Activated CD8-positive, alpha-beta memory T cell treated with anti-CD3 and anti-CD28 coated beads, Interleukin-2, amount 10 ng/mL, durations not matched to agents 7 days and 5 days (primary cell): ENCODE data around the gene SIVA1. TPM values are rescaled to one million over a fixed set of nuclear protein-coding genes. Genes with fewer than 3 reads are reported as not detected.
A peak's percentile ranks its signal among the peaks of the same experiment; 100 is the strongest.

ENCODE experiments used
- ATAC-seq: fragments of 150-1000 bp; cut with Tn5 transposase; one replicate; pipeline ENCODE4 v1.10.0; 2021; ENCODE audit warnings: moderate library complexity
- CTCF ChIA-PET: fragments of 350-600 bp; sonication (Branson Sonifier 250); formaldehyde crosslinking; loops from one replicate; lab custom pipeline; 2021; ENCODE audit warnings: antibody characterized with exemption; lab: Charles Lee
- DNase-seq: peaks from one replicate; pipeline ENCODE4 v3.0.0-alpha.2; 2020
- H3K27ac Mint-ChIP-seq: one replicate; pipeline ENCODE4 v1.8.0; 2021; ENCODE audit warnings: mild to moderate bottlenecking, mixed read lengths
- H3K27me3 Mint-ChIP-seq: one replicate; pipeline ENCODE4 v1.8.0; 2021; ENCODE audit warnings: mixed read lengths
- H3K36me3 Mint-ChIP-seq: one replicate; pipeline ENCODE4 v1.8.0; 2021; ENCODE audit warnings: mild to moderate bottlenecking, mixed read lengths
- H3K4me1 Mint-ChIP-seq: one replicate; pipeline ENCODE4 v1.8.0; 2021; ENCODE audit warnings: mixed read lengths
- H3K4me3 Mint-ChIP-seq: one replicate; pipeline ENCODE4 v1.8.0; 2021; ENCODE audit warnings: mild to moderate bottlenecking, moderate library complexity, mixed read lengths
- H3K9me3 Mint-ChIP-seq: one replicate; pipeline ENCODE4 v1.8.0; 2022; ENCODE audit warnings: low read depth, mixed read lengths
- total RNA-seq, 2 experiments: library from RNA; stranded (reverse); gene quantifications; one replicate each; pipeline ENCODE4 v1.2.3, GENCODE V29; 2021

Gene SIVA1
- total RNA-seq, 2 experiments from 2014 or later: 127 to 140 TPM

DNA sequence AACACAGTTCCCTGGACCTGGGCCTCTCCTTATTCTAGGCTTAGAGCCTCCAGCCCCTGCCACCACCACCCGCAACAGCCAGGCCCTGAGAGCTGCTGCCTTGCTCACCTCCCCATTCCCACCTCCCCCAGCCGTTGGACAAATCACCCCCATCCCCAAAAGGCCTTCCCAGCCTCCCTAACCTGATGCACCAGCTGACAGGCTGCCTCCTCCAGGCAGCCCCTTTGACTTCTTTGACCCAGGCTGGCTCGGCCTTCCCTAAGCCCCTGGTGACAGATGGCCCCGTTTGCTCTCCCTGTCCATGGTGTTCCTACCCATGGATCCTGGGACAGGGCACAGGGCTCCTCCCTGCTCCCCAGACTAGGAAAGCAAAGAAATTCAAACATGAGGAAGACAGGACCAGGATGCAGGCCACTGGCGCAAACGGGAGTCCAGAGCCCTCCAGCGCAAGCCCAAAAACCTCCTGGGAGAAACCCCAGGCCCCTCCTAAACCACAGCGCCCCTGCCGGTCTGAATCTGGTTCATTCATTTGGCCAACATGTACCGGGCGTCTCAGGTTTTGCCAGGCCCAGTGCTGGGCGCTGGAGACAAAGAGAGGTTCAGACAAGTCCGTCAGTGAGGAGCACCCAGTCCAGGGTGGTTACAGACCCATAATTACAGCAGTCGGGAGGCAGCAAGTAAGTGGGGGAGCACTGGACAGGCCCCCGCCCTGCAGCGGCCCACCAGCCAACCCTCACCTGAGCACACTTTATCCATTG lies 40.2 kb downstream of the SIVA1 start:
- no peaks in the 10 kb centered on the region for H3K9me3 Mint-ChIP-seq
- H3K27me3 Mint-ChIP-seq: no peaks in the 10 kb centered on the region
- peak overlapping the region; percentile 86 for H3K27ac Mint-ChIP-seq
- CTCF ChIA-PET: interaction anchor here (0.8 kb wide), 1 partner anchor 8 kb away, joined by 3 read pairs; the partner anchor contains the start of gene ZBTB42
- peaks cover 29% of the 10 kb centered on the region for H3K4me1 Mint-ChIP-seq
- H3K4me3 Mint-ChIP-seq: peak overlapping the region; percentile 88
- peaks cover 6% of the 10 kb centered on the region for H3K36me3 Mint-ChIP-seq
- DNase-seq (no peak), ATAC-seq (no peak)

DNA sequence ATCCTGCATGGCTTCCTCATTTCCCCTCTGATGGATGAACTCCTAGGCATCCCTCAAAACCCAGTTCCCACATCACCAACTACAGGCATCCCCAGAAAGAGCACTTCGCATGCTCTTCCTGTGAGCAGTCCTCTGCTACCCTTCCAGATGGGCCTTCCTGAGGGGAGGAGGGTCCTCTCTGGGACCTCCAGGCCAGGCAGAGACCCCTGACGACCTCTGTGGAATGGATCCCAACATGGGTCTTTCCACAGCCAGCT lies 40.7 kb downstream of the SIVA1 start:
- CTCF ChIA-PET: interaction anchor here (1.5 kb wide), 1 partner anchor 25 kb away, joined by 12 read pairs; no protein-coding TSS in a partner anchor
- Mint-ChIP-seq H3K4me1 (peaks cover 29% of the 10 kb centered on the region), H3K36me3 (peaks cover 6% of the 10 kb centered on the region), H3K27me3 (no peaks in the 10 kb centered on the region), H3K27ac (peak overlapping the region; percentile 86), H3K9me3 (no peaks in the 10 kb centered on the region), H3K4me3 (peak overlapping the region; percentile 88)
- ATAC-seq (no peak), DNase-seq (no peak)

DNA sequence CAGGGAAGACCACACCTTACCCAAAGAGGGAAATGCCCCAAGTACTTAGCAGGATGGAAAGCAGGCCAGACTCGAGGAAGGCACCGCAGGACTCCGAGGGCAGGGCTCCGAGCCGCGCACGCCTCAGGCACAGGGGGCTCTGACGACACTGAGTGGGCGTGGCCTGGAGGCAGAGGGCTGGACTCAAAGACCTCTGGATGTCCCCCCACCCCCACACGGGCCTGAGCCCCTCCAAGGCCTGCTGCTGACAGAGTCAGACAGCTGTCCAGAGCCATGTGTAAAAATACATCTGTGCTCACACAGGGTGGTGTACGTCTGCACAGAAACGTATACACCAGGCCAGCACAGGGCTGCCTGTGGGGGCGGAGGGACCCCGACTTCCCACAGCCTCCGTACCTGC lies 41.2 kb downstream of the SIVA1 start:
- CTCF ChIA-PET: interaction anchor here (1.1 to 2.5 kb wide), 4 partner anchors 26 to 42 kb away, joined by 3 to 13 read pairs (median 8); no protein-coding TSS in a partner anchor
- H3K27me3 Mint-ChIP-seq: no peaks in the 10 kb centered on the region
- peaks cover 6% of the 10 kb centered on the region for H3K36me3 Mint-ChIP-seq
- peaks cover 29% of the 10 kb centered on the region for H3K4me1 Mint-ChIP-seq
- H3K9me3 Mint-ChIP-seq: no peaks in the 10 kb centered on the region
- peak; percentile 74 for DNase-seq
- H3K27ac Mint-ChIP-seq: peak overlapping the region; percentile 86
- ATAC-seq: peak; percentile 17
- peak overlapping the region; percentile 88 for H3K4me3 Mint-ChIP-seq

DNA sequence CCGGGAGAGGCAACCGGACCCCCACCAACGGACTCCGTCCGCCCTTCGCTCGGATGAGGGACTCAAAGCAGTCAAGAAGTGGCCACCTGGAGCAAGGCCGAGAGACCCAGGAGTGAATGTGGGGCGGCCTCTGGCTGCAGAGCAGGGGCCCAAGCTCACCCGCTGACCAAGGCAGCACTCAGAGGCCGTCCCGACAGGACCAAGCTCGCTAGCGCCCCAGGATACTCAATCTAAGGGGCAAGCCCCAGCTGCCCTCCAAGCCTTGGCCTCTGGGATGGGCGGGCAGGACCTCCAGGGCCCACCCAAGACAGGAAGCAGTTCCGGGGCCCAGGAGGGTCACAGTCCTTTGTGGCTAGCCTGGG lies 41.7 kb downstream of the SIVA1 start:
- peaks cover 29% of the 10 kb centered on the region for H3K4me1 Mint-ChIP-seq
- H3K36me3 Mint-ChIP-seq: peaks cover 6% of the 10 kb centered on the region
- H3K4me3 Mint-ChIP-seq: peak overlapping the region; percentile 88
- peaks cover 3% of the 10 kb centered on the region for H3K27me3 Mint-ChIP-seq
- DNase-seq (no peak), ATAC-seq (peak; percentile 15)
- CTCF ChIA-PET: interaction anchor here (0.7 to 2.5 kb wide), 5 partner anchors 26 to 42 kb away, joined by 3 to 13 read pairs (median 3); no protein-coding TSS in a partner anchor
- peak overlapping the region; percentile 86 for H3K27ac Mint-ChIP-seq
- no peaks in the 10 kb centered on the region for H3K9me3 Mint-ChIP-seq

DNA sequence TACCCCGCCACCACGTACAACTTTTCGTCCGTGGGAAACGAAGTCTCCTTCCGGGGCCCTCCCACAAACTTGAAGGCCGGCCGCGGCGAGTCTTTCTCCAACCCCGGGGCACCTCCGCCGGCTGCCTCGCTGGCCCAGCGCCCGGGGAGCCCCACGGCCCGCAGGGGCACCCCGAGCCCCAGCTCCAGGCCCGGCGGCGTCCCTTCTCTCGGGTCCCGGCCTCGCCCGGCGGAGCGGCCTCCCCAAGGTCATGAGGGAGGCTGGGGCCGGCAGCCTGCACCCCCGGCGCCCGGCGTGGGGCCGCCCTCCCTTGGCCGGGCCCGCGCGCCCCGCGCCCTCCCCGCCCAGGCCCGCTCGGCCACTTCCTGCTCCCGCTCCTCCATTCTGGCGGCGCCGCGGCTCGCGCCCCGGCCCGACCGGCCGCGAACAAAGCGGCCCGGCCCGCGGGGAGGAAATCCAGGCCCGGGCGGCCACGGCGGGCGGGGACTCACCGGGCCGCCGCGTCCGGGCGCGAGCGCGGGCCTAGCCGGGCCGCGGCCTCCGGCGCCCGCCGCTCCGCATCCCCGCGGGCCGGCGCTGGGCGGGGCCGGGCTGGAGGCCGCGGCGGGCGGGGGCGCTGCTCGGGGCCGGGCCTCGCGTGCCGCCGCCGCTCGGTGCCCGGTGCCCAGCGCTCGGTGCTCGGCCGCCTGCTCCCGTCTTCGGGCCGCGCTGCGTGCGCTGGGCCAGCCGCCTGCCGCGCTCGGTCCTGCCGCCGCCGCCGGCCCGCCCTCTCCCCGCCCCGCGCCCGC lies 42.2 kb downstream of the SIVA1 start, which contains the start of gene AKT1:
AKT1 (minus strand) TSS at position 756 of the 788 bp plus-strand sequence. CDS start 3,105 bp downstream, outside the sequence.
- peak within 1 kb of the TSS; percentile 86 for H3K27ac Mint-ChIP-seq
- ATAC-seq (peak; percentile 68), DNase-seq (peak; percentile 56)
- H3K4me3 Mint-ChIP-seq: peak within 1 kb of the TSS; percentile 88
- H3K4me1 Mint-ChIP-seq: peaks cover 32% of the 10 kb centered on the region
- peaks cover 6% of the 10 kb centered on the region for H3K27me3 Mint-ChIP-seq
- CTCF ChIA-PET: interaction anchor here (0.7 to 2.5 kb wide), 5 partner anchors 27 to 43 kb away, joined by 3 to 13 read pairs (median 3); no protein-coding TSS in a partner anchor
- peaks cover 6% of the 10 kb centered on the region for H3K36me3 Mint-ChIP-seq
- no peaks in the 10 kb centered on the region for H3K9me3 Mint-ChIP-seq

DNA sequence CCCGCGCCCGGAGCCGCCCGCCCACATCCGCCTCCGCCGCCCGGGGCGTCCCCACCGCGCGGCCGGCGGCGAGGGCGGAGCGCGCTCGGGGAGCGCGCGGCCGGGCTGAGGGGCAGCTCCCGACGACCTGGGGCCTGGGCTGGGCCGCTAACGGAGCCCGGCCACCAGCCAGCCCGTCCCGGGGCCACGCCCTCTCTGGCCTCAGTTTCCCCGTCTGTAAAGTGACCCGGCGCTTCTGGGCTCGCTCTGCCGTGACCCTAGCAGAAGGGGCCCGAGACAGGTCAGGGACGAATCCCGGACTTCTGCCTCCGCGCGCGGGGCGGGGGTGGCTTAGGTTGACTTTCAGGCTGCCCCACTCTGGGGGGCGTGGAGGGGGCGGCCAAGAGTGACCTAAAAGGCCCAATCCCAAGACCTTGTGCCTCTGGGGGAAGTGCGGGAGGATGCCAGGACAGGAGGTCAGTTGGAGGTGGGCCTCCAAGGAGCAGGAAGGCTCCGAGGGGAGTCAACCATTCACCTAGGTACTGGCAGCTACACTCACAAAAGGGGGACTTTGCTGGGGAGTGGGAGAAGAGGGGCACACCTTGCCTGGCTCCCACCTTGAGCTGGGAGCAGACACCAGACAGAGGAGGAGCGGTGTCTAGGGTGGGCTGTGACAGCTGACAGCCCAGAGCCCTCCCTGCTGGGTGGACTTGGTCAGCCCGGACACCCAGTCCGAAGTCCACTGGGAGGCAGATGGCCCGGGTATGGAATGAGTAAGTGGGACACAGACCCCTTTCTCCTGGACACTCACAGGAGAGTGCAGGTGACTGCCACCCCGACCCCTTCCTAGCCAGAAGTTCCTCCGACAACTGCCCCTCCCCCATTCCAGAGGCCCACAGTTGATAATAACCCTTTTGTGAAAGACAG lies 43.1 kb downstream of the SIVA1 start:
- H3K4me3 Mint-ChIP-seq: peak overlapping the region; percentile 64
- H3K9me3 Mint-ChIP-seq: no peaks in the 10 kb centered on the region
- peaks cover 32% of the 10 kb centered on the region for H3K4me1 Mint-ChIP-seq
- peaks cover 6% of the 10 kb centered on the region for H3K27me3 Mint-ChIP-seq
- CTCF ChIA-PET: interaction anchor here (0.8 to 2.5 kb wide), 2 partner anchors 30 to 44 kb away, joined by 3 to 13 read pairs; partner anchors contain the start of gene SIVA1
- H3K27ac Mint-ChIP-seq: peak overlapping the region; percentile 78
- ATAC-seq (peak; percentile 61), DNase-seq (peak; percentile 63)
- peaks cover 6% of the 10 kb centered on the region for H3K36me3 Mint-ChIP-seq

DNA sequence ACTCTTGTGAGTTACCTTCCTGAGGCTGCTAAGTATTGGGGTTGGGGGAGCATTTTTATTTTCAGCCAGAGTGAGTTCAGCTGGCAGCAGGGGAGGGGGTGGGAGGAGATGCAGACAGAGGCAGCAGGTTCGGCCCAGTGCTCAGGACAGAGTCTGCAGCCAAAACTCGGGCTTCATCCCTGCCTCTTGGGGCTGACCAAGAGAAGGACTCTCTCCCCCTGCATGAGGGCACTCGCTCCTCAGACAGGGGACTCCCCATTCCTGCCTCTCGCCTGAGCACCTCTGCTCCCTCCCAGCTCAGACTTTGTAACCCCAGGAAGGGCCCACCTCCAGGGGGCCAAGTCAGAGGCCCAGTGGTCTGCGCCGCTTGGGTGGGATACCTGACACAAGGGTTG lies 43.7 kb downstream of the SIVA1 start:
- Mint-ChIP-seq H3K27ac (peak overlapping the region; percentile 73), H3K27me3 (peaks cover 6% of the 10 kb centered on the region), H3K9me3 (no peaks in the 10 kb centered on the region), H3K4me1 (peaks cover 31% of the 10 kb centered on the region), H3K36me3 (peaks cover 2% of the 10 kb centered on the region), H3K4me3 (peak overlapping the region; percentile 64)
- ATAC-seq (no peak), DNase-seq (no peak)
- CTCF ChIA-PET: interaction anchor here (0.8 to 2.5 kb wide), 2 partner anchors 30 to 44 kb away, joined by 3 to 13 read pairs; partner anchors contain the start of gene SIVA1

DNA sequence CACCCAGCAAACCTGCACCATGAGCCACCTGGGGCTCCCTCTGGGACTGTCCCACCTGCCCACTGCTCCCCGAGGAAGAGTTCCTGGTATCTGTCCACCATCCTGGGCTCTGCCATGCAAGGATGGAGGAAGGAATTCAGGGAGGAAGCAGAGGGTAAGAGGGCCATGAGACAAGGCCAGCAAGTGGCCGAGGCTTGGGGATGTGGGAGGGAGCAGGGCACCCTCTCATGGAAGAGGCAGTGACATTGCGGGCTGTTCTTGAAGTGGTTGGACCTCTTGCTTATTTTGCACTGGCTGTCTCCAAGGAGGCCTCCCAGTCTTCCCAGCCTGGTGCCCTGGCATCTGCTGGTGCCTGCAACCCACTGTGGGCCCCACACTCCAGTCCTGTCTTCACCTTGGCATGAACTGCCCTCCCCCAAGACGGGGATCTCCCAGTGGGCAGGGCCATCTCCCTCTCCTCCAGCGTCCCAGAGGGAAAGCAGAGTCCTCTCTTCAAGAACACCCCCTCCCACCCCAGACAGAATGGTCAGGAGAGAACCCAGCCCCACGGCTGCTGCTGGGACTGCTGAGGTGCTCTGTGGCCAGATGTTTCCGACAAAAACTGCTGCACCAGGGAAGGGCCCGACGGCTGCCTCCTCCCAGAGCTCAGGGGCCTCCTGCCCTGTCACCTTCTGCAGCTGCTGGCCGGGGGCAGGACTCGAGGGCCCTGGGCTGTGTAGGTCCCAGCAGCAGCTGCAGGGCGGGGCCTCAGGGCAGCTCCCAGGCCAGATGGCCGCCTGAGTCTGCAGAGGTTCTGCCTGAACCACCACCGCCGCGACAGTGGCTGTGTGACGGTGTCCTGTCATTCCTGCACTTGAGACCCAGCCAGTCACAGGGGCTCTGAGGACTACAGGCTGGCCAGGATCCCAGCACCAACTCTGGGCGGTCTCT lies 44.4 kb downstream of the SIVA1 start:
- CTCF ChIA-PET: interaction anchor here (1.0 to 1.2 kb wide), 2 partner anchors 29 to 45 kb away, joined by 3 read pairs; partner anchors contain the start of gene SIVA1
- no peak overlapping the region for H3K27ac Mint-ChIP-seq
- no peaks in the 10 kb centered on the region for H3K9me3 Mint-ChIP-seq
- H3K4me1 Mint-ChIP-seq: peaks cover 38% of the 10 kb centered on the region
- ATAC-seq (no peak), DNase-seq (no peak)
- H3K27me3 Mint-ChIP-seq: peaks cover 6% of the 10 kb centered on the region
- peaks cover 2% of the 10 kb centered on the region for H3K36me3 Mint-ChIP-seq
- no peak overlapping the region for H3K4me3 Mint-ChIP-seq

DNA sequence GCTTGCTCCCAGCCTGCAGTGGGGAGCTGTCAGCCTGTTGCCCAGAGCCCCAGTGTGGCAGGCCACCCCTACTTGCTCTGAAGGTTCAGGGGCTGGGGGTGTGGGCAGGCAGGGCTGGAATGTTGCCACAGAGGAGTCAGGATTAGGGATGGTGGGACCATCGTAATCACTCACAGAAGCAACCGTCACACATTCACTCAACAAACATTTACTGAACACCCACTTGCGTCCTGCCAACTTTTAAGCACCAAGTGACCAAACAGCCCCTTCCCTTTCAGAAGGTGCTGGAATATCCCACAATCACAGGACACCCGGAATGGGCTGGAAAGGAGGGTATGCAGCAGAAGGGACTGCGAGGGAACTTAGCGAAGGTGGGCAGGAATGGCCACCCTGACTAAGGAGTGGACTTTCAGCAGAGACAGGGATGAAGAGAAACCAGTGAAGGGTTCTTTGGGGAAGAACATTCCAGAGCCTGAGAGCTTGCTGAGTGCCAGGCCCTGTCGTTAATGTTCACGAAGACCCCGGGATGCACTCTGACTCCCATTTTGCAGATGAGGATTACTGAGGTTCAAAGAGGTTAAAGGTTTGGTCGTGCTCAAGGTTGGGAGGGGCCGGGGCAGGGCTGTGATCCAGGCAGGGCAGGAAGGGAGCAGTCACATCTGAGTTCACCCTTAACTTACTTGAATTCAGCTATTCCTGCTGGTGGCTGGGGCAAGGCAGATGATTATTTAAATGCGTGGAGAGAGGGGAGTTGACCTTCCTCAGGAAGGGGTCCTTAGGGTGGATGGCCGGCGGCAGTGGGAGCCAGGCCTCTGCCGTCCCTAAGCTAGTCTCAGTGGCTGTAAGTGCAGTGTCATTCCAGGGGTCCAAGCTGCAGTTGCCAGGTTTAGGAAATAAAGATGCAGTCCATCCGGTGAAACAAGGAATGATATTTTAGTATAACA lies 45.6 kb downstream of the SIVA1 start:
- CTCF ChIA-PET: interaction anchor here (0.7 to 1.4 kb wide), 3 partner anchors 22 to 46 kb away, joined by 3 read pairs; partner anchors contain the start of gene SIVA1
- no peak for ATAC-seq
- Mint-ChIP-seq H3K4me3 (no peak overlapping the region), H3K4me1 (peaks cover 34% of the 10 kb centered on the region), H3K27me3 (peaks cover 6% of the 10 kb centered on the region), H3K27ac (no peak overlapping the region), H3K36me3 (peaks cover under 1% of the 10 kb centered on the region), H3K9me3 (no peaks in the 10 kb centered on the region)
- DNase-seq: no peak

DNA sequence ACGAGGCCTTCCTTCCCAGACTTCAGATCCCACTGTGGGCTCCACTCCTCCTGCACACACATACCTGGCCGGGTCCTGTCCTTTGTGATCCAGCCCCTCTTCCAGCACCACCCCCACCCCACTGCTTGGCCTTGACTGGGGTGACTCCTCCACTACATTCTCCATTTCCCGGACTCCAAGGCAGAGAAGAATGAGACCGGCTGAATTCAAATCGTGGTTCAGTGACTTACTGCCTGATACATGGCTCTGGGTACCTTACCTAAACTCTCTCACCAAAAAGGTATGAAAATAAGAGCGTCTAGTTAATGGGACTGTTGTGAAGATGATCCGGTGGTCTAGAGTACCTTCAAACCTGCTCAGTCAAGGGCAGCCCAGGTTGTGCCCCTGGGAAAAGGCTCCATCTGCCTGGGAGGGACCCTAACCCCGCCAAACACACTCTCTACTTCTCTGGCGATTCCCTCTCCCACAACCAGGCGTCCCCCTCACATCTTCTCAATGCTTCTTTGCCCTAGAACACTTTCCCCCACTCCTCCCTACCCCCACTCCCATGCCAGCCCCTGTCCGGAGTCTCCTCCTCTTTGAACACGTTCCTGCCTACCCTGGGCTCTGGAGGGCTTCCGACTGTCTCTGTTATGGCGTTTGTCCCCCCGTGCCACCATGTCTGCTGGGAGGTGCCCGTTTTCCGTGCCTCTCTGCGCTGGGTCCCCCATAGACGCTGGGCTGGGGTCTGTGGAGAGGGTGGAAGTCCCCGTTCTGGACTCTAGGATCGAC lies 46.5 kb downstream of the SIVA1 start:
- Mint-ChIP-seq H3K27me3 (peaks cover 6% of the 10 kb centered on the region), H3K4me1 (peaks cover 26% of the 10 kb centered on the region), H3K4me3 (peak overlapping the region; percentile 39), H3K27ac (peak overlapping the region; percentile 42), H3K36me3 (no peaks in the 10 kb centered on the region), H3K9me3 (no peaks in the 10 kb centered on the region)
- CTCF ChIA-PET: interaction anchor here (0.7 to 2.4 kb wide), 4 partner anchors 21 to 47 kb away, joined by 3 to 12 read pairs (median 3); no protein-coding TSS in a partner anchor
- no peak for ATAC-seq
- DNase-seq: no peak
